HUES64 (cell line): Measurements from ENCODE around the gene PRCD.

ENCODE experiments used
- H3K27ac ChIP-seq: 2 replicates; pipeline ENCODE4 v1.7.0; 2013; ENCODE audit warnings: low read depth, low read length, inconsistent platforms
- H3K27me3 ChIP-seq: 2 replicates; pipeline ENCODE4 v1.6.1; 2013; ENCODE audit warnings: mild to moderate bottlenecking, low read length; ENCODE audit not compliant: insufficient read depth
- H3K36me3 ChIP-seq: 2 replicates; pipeline ENCODE4 v1.6.1; 2013; ENCODE audit warnings: mild to moderate bottlenecking, low read length; ENCODE audit not compliant: insufficient read depth
- H3K4me1 ChIP-seq: 2 replicates; pipeline ENCODE4 v1.6.1; 2013; ENCODE audit warnings: mild to moderate bottlenecking, low read length, moderate library complexity; ENCODE audit not compliant: insufficient read depth
- H3K4me3 ChIP-seq: 2 replicates; pipeline ENCODE4 v1.5.1; 2013; ENCODE audit warnings: mild to moderate bottlenecking, low read length, moderate library complexity
- H3K9ac ChIP-seq: 2 replicates; pipeline ENCODE4 v1.6.1; 2013; ENCODE audit warnings: mild to moderate bottlenecking, low read depth, low read length
- H3K9me3 ChIP-seq: 2 replicates; pipeline ENCODE4 v1.6.1; 2013; ENCODE audit warnings: low read depth, low read length; ENCODE audit not compliant: insufficient read depth
- WGBS: fragments of 150-250, 120-280 bp; methylation state at CpG from one replicate; pipeline ENCODE4 v1.1.7; 2013; ENCODE audit warnings: missing lambda C conversion rate; 5-methylcytosine and 5-hydroxymethylcytosine counted together

The PRCD gene

GRCh38 chr17:76570457-76570856 lies 30.6 kb downstream of the PRCD start:
- H3K9me3 ChIP-seq = no peaks in the 10 kb centered on the region
- no peaks in the 10 kb centered on the region for H3K27me3 ChIP-seq
- WGBS = 89% methylated on average over 7 of the region's 7 CpGs
- H3K36me3 ChIP-seq = peaks cover 13% of the 10 kb centered on the region
- H3K4me3 ChIP-seq = no peak overlapping the region
- H3K9ac ChIP-seq = no peak overlapping the region
- no peak overlapping the region for H3K27ac ChIP-seq
- H3K4me1 ChIP-seq = 0 out of 2 replicates have a peak, but pooled peaks cover 15% of the 10 kb centered on the region

GRCh38 chr17:76570877-76571471 lies 31.1 kb downstream of the PRCD start:
- H3K27me3 ChIP-seq = no peaks in the 10 kb centered on the region
- H3K9ac ChIP-seq = no peak overlapping the region
- 0 out of 2 replicates have a peak, but pooled peaks cover 15% of the 10 kb centered on the region for H3K4me1 ChIP-seq
- H3K4me3 ChIP-seq = no peak overlapping the region
- H3K9me3 ChIP-seq = no peaks in the 10 kb centered on the region
- no peak overlapping the region for H3K27ac ChIP-seq
- WGBS = 96% methylated on average over 13 of the region's 13 CpGs
- H3K36me3 ChIP-seq = peaks cover 8% of the 10 kb centered on the region

GRCh38 chr17:76572201-76572910 lies 32.5 kb downstream of the PRCD start:
- Histone ChIP-seq H3K27me3 (no peaks in the 10 kb centered on the region), H3K36me3 (peaks cover 4% of the 10 kb centered on the region; the same call in 1 of the 2 replicates), H3K4me1 (0 out of 2 replicates have a peak, but pooled peaks cover 15% of the 10 kb centered on the region), H3K9me3 (no peaks in the 10 kb centered on the region), H3K4me3 (no peak overlapping the region), H3K27ac (no peak overlapping the region), H3K9ac (no peak overlapping the region)
- 92% methylated on average over 17 of the region's 17 CpGs for WGBS

GRCh38 chr17:76573096-76573495 lies 33.3 kb downstream of the PRCD start:
- no peak overlapping the region for H3K27ac ChIP-seq
- no peaks in the 10 kb centered on the region for H3K9me3 ChIP-seq
- H3K27me3 ChIP-seq = no peaks in the 10 kb centered on the region
- no peaks in the 10 kb centered on the region for H3K36me3 ChIP-seq
- no peak overlapping the region for H3K9ac ChIP-seq
- H3K4me1 ChIP-seq = 0 out of 2 replicates have a peak, but pooled peaks cover 8% of the 10 kb centered on the region
- no peak overlapping the region for H3K4me3 ChIP-seq
- 94% methylated on average over 10 of the region's 10 CpGs for WGBS

GRCh38 chr17:76574166-76574565 lies 34.3 kb downstream of the PRCD start:
- no peaks in the 10 kb centered on the region for H3K27me3 ChIP-seq
- H3K36me3 ChIP-seq = no peaks in the 10 kb centered on the region
- no peak overlapping the region for H3K4me3 ChIP-seq
- H3K4me1 ChIP-seq = 0 out of 2 replicates have a peak, but pooled peaks cover 8% of the 10 kb centered on the region
- WGBS = 92% methylated on average over 11 of the region's 11 CpGs
- H3K9ac ChIP-seq = no peak overlapping the region
- H3K9me3 ChIP-seq = no peaks in the 10 kb centered on the region
- no peak overlapping the region for H3K27ac ChIP-seq

GRCh38 chr17:76575570-76575969 lies 35.7 kb downstream of the PRCD start:
- Histone ChIP-seq H3K9ac (no peak overlapping the region), H3K27ac (no peak overlapping the region), H3K27me3 (no peaks in the 10 kb centered on the region), H3K36me3 (no peaks in the 10 kb centered on the region), H3K9me3 (no peaks in the 10 kb centered on the region), H3K4me1 (no peaks in the 10 kb centered on the region), H3K4me3 (no peak overlapping the region)
- WGBS = 92% methylated on average over 5 of the region's 5 CpGs

- H3K9ac ChIP-seq = no peak overlapping the region
- peaks cover 2% of the 10 kb centered on the region for H3K27me3 ChIP-seq
- no peak overlapping the region for H3K27ac ChIP-seq
- H3K36me3 ChIP-seq = no peaks in the 10 kb centered on the region
- 0 out of 2 replicates have a peak, but pooled peaks cover 5% of the 10 kb centered on the region for H3K4me1 ChIP-seq
- WGBS = 95% methylated on average over 9 of the region's 9 CpGs
- no peak overlapping the region for H3K4me3 ChIP-seq
- H3K9me3 ChIP-seq = no peaks in the 10 kb centered on the region
These were observed 36.3 kb downstream of the PRCD start for GRCh38 chr17:76576189-76576588.

- H3K4me3 ChIP-seq = no peak overlapping the region
- peaks cover 11% of the 10 kb centered on the region for H3K27me3 ChIP-seq
- 96% methylated on average over 6 of the region's 7 CpGs for WGBS
- H3K27ac ChIP-seq = no peak overlapping the region
- H3K9ac ChIP-seq = no peak overlapping the region
- 0 out of 2 replicates have a peak, but pooled peaks cover 5% of the 10 kb centered on the region for H3K4me1 ChIP-seq
- H3K36me3 ChIP-seq = no peaks in the 10 kb centered on the region
- no peaks in the 10 kb centered on the region for H3K9me3 ChIP-seq
These were observed 38.0 kb downstream of the PRCD start for GRCh38 chr17:76577876-76578275.

- H3K36me3 ChIP-seq = no peaks in the 10 kb centered on the region
- no peak overlapping the region for H3K27ac ChIP-seq
- H3K9me3 ChIP-seq = no peaks in the 10 kb centered on the region
- H3K27me3 ChIP-seq = peaks cover 14% of the 10 kb centered on the region
- no peak overlapping the region for H3K4me3 ChIP-seq
- 0 out of 2 replicates have a peak, but pooled peaks cover 5% of the 10 kb centered on the region for H3K4me1 ChIP-seq
- 88% methylated on average over 5 of the region's 5 CpGs for WGBS
- H3K9ac ChIP-seq = no peak overlapping the region
These were observed 38.5 kb downstream of the PRCD start for GRCh38 chr17:76578376-76578775.

- no peak overlapping the region for H3K9ac ChIP-seq
- H3K27me3 ChIP-seq = peaks cover 23% of the 10 kb centered on the region
- no peaks in the 10 kb centered on the region for H3K36me3 ChIP-seq
- 0 out of 2 replicates have a peak, but pooled peaks cover 5% of the 10 kb centered on the region for H3K4me1 ChIP-seq
- WGBS = 99% methylated on average over 2 of the region's 2 CpGs
- no peaks in the 10 kb centered on the region for H3K9me3 ChIP-seq
- no peak overlapping the region for H3K4me3 ChIP-seq
- H3K27ac ChIP-seq = no peak overlapping the region
These were observed 39.4 kb downstream of the PRCD start for GRCh38 chr17:76579281-76579680.

- Histone ChIP-seq H3K4me1 (0 out of 2 replicates have a peak, but pooled peaks cover 5% of the 10 kb centered on the region), H3K9ac (no peak overlapping the region), H3K27me3 (peaks cover 46% of the 10 kb centered on the region), H3K9me3 (no peaks in the 10 kb centered on the region), H3K4me3 (no peak overlapping the region), H3K36me3 (no peaks in the 10 kb centered on the region), H3K27ac (no peak overlapping the region)
- 89% methylated on average over 4 of the region's 5 CpGs for WGBS
These were observed 41.7 kb downstream of the PRCD start for GRCh38 chr17:76581515-76581914.
